NCI-H2227 (cell line): Measurements from ENCODE around the gene TCF4.

ENCODE experiments used
- DNase-seq: peaks from one replicate; lab custom pipeline; 2025; ENCODE audit not compliant: unreplicated experiment; lab: John Stamatoyannopoulos, UW

The TCF4 gene

DNA sequence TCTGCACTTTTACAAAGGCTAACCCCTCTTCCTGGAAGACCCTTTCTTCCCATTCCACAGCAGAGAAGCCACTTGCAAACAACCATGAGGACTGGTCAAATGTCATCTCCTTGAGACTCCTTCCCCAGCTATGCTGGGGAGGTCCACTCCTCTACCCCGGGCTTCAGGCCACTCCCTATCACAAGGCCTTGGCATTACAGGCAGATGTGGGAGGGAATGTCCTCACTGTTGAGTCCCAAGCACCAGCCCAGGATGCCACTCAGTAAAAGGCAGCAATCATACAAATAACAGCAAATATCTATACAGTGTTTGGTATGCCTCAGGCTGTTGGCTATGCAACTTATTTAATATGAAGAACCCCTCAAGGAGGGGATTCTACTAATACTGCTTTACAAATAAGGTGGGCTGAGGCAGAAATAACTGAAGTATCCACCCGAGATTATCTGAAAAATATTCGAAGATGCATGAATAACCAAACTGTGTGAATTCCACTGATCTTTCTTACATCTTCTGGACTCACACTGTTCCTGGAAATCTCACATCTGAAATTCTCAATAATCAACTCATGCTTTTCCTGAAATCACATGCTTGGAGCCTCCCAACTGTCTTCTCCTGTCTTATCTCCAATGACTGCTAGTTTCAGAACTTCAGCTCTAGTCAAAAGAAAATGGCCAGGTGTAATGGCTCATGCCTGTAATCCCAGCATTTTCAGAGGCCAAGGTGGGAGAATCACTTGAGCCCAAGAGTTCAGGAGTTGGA is 226.3 kb downstream of the TCF4 start:
- DNase-seq, result no peak

DNA sequence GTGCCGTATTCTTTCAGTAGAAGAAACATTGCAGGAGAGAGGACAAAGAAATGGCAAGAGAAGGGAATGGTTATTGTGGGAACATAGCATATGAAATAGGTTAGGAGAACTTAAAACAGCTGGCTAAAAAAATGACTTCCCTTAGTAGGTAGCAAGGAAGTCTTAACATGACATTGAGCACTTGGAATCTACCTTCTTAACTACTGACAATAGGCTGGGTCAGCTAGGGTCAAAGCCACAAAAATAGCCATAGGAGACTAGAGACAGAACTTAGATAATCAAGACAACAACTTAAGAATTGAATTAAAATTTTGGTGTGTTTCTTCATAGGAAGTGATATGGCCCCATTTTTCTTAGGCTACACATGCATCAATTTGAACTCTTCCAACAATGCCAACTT is 227.9 kb downstream of the TCF4 start:
- no peak for DNase-seq

DNA sequence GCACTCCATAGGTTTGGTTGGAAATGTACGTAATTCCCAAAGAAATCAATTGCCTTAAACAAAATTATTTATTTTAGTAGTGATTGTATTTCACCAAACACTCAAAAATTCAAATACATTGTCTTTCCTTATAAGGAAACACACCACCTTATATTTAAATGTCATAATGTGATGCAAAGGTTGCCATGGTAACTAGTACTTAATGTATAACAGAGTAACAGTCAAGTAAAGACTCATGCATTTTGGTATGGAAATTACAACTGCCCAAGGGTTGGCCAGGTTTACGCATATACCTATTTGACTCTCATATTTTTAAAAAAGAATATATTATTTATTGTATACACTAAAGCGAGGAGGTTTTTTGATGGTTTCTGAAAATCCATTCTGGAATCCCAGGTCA is 231.2 kb downstream of the TCF4 start:
- DNase-seq, result no peak

DNA sequence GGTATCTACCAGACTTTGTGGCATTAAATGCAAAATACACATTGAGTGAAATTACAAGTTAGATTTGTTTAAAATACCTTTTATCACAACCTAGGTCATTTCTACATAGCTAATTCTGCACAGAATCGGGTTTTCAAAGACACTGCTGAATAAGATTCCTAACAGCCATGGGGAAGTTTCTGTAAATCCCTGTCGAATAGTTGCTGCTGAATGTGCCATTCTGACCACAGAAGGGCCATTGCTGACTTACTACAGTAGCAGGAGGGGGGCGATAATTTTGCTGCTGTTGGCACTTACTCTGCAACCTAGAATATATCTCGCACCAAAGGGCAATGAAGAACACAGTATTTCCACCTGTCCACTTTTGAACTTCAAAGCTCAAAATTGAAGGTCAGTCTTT is 232.8 kb downstream of the TCF4 start:
- no peak for DNase-seq

DNA sequence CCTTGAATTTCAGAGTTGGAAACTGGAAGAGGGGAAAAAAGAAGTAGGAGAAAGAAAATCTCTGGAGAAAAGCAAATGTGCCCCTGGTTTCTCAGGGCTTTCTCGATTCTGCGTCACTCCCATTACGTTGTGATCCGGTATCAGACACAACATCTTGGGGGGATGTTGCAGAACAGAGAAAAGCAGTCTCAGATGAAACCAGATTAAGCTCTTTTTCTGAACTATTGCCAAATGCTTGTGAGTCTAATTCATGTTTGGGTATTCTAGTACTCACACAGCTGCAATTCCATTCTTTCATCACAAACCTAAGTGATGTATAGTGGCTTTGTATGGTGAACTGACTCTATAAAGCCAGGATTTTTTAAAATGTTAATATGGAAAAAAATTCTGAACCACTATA is 233.2 kb downstream of the TCF4 start:
- DNase-seq, result no peak

DNA sequence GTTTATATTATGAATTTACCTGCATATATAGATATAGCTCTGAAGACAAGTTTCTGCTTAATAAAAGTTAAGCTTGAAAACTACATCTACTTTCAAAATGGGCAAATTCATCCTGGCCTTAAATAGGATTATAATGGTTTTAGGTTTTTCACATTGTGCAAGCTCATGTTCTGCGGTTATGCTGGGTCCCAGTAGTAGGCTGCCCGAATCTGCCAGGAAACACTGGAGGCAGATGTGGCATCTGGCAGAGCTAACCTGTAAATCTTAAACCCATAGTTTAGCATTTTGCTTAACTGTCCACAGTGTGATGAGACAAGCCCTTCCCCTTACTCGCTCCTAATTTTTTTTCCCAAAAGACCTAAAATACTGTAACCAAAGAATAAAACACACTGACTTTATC is 234.2 kb downstream of the TCF4 start:
- no peak for DNase-seq

DNA sequence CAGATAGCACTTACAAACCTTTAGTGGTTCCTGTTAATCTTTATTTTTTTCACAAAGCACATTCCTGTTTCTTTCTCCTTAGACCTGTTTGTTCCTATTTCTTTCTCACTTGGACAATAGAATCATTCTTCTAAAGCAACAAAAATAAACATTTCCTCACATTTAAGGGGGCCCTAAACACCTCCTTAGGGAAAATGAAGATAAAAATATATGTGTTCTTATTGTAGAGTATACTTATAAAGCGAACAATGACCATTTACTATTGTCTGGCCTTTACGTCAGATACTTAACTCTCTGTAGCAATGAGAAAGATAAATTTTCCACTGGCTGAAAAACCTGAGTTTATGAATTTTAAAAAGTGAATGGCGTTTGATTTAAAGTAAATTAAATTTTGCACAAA is 234.6 kb downstream of the TCF4 start:
- DNase-seq, result no peak

DNA sequence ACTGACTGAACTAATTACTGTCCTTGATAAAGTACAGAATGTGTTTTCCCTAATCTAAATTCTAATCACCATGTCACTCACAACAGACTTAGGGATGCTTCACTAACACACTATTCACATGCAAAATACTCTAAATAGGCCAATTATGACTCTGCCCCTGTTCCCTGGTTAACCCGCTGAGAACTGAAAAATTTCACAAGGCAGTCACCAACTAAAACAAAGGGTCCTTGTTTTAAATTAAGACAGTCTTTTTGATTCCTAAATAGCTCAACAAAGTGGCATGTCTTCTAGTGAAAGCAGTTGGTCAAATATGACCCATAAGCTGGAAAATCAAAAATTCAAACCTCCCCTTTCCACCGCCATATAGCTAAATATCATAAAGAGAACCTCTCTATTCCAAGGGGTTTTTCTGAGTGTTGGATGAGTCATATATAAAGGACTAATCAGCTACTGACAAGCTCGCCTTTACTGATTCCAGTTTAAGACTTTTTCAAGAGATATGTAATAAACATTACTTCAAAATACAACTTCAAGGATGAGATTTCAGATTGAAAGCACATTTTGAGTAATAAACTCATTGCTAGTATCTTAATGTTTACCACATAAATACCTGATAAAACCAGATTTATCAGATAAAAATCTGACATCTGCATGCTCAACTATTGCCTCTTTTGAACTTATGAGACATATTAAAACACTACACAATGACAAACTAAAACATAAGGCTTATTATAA is 235.8 kb downstream of the TCF4 start:
- no peak for DNase-seq

DNA sequence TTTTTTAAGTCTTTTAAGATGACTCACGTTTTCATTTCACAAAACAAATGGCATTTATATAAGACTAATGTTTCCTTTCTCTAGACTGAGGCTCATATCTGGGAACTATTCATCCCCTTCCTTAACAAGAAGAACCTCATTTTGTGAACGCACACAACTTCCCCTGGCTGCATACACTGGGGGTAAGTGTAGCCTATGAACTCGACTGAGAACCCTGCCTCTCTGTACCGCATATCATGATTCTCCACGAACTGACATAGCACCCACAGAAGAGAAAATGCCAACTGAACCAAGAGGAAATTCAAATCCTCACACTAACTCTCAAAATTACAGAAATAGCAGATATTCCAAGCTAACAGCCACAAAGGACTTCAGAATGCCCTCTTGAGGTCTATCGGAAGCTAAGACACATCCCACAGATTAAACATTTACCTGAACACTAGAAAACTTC is 236.7 kb downstream of the TCF4 start:
- DNase-seq, result no peak

DNA sequence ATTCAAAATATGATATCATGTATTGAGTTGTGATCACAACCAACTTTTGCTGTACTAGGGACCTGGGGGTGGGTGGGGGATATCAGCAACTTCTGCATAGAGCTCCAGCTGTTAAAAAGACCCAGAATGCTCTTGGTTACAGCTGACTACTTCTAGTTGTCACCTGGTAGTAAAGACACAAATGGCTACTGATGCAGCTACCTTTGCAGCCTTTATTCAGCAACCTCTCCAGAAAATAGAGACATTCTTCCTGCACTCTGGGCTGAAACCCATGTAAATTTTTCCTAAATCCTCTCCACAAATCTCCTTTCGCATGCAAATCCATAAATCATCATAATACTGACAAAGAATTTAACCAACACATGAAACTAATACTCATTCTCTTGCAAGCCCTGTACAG is 238.3 kb downstream of the TCF4 start:
- no peak for DNase-seq

DNA sequence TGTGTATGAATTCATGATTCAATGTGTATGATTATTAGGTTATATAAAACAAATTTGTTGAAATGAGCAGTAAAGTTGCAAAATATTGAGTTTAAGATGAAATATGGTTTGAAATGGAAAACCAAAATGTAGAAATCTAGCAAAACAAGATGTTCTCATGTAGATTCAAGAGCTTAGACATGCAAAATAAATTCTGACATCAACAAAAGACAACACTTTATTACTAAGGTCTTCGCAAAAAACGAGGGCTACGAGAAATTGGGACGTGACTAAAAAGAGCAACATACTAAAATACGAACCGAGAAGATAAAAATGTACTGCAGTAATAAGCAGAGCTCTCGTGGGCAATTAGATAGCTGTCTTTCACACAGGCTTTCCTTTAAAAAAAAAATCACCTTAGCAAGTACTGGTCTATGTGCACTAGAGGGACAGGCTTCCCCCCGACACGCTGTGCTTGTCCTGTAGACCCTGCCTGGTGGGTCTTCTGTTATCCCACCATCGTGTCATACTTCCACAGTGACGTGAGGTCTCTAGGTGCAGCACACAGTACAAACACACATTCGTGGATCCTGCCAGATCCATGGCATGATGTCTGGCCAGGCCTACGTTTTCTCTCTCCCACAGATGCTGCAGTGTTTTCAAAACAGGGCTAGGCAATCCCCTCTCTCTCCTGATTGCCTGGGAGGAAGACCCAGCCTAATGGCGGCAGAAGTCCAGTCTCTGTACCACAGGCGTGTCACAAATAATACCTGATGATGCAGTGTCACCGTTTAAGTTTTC is 240.8 kb downstream of the TCF4 start:
- peak; percentile 51 for DNase-seq

DNA sequence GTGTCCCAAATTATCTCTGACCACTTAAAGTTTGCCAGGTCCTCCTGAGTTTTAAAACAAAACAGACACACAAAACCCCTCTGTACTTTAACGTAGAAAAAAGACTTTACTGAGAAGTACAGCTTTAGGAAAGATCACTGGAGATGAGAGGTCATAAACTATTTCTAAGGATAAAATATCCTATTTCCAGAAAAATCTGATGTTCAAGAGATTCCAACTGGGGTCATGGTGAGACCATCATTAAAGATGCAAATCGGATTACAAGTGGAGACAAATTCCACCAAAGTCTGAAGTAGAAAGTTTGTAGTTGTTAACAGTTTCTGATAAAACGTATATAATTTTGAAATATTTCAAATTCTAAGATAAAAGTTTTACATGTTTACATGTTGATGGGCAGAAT is 241.6 kb downstream of the TCF4 start:
- no peak for DNase-seq

DNA sequence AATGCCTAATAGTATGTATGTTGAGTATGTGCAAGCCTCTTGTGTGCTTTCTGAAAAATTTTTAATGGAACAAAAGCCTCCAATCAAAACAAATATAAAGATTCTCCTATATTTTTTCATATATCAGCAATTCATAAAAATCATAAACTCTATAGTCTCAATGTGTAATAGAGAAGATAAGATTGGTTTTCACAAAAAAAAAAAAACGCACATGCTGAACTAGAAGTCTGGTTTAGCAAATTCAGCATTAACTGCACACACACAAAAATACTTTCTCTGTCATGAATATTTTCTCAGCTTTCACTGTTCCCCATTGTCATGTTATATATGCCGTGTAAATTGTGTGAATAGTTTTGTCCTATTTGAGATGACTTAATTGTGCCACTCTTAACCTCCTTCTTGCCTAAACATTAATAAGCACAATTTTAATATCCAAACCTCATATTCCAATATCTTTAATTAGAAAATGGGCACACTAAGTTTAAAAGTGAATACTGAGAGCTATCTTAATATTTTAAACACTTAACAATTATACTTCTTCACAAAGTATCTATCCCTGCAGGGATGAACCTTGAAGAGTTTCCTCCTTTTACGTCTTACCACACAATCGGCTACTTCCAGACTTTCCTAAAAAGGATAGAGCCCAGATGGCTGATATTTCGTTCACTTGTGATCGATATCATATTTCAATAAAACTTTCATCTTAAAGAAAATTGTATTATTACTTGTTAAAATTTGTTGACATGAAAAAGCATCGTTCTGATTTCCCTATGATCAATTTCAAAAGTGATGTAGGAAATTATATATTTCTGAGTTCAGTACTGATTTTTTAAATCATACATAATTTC is 242.7 kb downstream of the TCF4 start:
- DNase-seq, result no peak

DNA sequence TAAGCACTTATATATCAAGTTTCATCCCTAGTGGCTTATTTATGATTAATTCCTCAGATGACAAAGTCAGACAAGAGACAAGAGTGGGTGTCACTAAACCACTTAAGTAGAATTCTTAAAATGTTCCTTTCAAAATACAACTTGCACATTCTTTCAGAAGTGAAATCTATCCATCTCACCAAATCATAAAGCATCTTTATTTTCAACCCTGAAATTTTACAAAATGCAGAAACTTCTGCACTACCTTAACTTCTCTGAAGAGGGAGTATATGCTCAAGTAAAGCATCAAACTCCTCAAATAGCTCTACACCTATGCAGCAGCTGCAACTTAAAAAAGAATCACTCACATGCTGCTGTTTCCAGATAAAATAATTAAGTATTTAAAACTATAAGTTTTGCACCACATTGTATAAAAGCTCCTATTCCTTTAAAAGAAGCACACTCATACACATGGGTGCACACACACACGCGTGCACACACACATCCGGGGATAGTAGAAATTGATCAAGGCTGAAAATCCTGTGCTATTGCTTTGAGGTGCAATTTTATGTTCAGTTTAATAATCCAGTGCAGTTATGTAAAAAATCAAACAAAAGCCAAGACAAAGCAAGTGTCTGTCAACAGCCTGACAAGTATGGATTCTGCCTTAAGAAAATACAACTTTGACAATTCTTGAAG is 244.5 kb downstream of the TCF4 start:
- DNase-seq, result peak; percentile 42

DNA sequence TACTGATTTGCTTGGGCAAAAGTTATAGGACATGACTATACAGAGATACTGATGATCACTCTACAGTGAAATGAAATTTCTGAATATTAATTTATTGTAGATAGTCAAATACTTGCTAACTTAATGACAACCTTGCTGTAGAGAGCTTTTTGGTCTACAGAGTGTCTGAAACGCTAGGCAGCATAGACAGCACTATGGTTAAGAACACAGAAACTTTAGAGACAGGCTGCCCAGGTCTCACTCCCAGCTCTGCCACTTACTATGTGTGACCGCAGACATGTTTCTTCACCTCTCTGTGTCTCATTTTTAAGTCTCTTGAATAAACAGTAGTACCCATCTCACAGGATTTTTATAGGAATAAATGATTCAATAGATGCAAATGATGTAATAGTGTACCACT is 247.0 kb downstream of the TCF4 start:
- DNase-seq, result no peak

DNA sequence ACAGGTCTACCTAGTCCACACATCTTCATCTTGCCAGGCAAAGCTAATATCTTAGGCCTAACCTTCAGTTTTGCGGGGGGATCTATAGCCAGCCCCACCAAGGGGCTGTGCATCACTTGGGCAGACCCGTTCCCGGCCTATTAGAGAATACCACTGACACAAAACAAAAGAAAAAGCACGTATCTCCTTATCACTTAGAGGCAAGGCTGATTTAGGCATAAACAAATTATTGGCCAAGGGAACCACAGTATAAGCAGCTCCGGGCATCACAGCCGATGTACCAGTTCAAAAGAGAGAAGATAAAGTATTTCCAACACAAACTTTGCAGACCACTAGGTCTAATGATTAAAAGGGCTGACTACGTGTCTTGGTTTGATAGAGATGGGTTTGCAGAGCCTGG is 248.0 kb downstream of the TCF4 start:
- no peak for DNase-seq

DNA sequence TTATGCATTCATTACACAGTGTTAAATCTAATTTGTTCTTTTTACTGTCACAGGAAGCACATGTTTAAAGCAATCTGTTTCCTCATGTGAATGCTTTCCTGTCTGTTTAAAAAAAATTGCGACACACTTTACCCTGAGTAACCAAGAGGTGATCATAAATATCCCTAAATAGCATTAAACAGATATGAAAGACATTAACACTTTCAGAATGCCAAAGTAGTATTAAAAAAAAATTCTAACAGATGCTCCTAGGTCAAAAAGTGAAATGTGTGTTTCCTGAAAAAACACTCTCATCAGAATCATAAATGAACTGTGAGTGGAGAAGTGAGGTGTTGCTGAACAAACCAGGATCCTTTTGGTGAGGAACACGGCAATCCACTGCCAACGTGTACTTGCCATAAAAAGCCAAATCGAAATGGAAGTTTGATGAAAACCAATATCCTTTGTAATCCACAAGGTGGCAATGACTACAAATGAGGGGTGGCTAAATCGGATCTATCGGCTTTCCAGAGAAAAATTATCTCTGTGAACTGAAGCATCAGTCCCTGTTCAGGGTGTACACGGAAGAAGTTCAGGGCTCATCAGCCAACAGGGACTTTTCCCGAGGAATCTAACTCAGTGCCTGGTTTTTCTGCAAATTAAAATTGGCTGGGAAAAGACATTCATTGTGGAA is 248.9 kb downstream of the TCF4 start:
- no peak for DNase-seq

DNA sequence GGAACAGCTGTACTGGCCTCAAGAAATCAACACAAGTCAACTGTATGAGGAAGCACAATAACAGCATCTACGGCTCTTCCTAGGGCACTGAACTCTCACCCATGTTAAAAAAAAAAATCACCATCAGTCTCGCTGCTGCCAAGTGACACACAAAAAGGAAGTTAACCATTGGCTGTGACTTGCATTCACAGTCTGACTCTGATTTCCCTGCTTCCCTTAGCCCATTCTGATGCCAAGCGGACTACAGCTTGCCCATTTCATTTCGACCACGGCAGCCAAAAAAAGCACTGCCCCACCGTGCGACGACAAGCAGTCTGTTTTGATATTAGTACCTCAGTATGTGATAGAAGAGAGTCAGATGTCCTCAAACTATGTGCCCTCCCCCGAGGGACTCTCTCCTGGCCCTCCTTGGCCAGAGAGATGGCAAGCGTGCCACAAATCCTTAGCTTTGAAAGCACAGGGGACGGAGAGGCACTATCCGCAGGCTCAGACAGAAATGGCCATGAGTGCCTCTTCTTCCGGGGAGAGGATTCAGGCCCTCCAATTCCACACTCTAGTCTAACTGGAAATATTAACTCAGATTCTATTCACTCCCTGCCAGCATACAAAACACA is 250.0 kb downstream of the TCF4 start:
- DNase-seq, result no peak

DNA sequence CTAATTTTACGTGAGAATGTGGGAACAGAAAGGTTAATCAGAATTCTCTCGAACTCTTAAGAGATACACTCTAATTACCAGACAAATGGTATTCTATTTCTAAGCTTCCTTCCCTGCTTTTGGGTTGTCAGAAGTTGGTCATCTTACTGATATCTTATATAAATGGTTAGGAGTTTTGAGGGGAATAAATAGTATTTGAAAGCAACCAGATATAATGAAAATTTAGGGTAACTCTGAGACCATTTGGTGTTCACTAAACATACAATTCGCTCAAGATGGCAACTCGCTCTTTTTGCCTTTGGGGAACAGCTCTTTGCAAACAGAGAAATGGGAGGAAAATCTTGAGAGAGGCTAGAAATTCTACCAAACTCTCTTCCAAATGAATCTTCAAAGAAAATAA is 250.9 kb downstream of the TCF4 start:
- DNase-seq, result no peak
